ENCODE results near the gene UCK2.
A peak's percentile ranks its signal among the peaks of the same experiment; 100 is the strongest.
"Not testable (repeated sequence)": the region's sequence is repeated elsewhere in the genome, so short reads cannot be mapped to it uniquely, and the experiment has no call there.

UCK2 gene

GRCh38 chr1:165827268-165828102, at the start of gene UCK2:
UCK2 (plus strand) TSS chr1:165827614; CDS start chr1:165827834, 220 bp downstream.
- peak; percentile 45 to 50 for DNase-seq (ENCODE audit: low read depth in 1 of 2, low spot score in 1 of 2)

DNA sequence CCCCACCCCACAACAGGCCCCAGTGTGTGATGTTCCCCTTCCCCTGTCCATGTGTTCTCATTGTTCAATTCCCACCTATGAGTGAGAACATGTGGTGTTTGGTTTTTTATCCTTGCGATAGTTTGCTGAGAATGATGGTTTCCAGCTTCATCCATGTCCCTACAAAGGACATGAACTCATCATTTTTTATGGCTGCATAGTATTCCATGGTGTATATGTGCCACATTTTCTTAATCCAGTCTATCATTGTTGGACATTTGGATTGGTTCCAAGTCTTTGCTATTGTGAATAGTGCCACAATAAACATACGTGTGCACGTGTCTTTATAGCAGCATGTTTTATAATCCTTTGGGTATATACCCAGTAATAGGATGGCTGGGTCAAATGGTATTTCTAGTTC, 49.2 kb upstream of the UCK2 start:
- not testable (repeated sequence) for DNase-seq (ENCODE audit: low read depth in 1 of 2, low spot score in 1 of 2)

GRCh38 chr1:165783519-165783918, 43.9 kb upstream of the UCK2 start:
- DNase-seq (ENCODE audit: low read depth in 1 of 2, low spot score in 1 of 2) = not testable (repeated sequence)

DNA sequence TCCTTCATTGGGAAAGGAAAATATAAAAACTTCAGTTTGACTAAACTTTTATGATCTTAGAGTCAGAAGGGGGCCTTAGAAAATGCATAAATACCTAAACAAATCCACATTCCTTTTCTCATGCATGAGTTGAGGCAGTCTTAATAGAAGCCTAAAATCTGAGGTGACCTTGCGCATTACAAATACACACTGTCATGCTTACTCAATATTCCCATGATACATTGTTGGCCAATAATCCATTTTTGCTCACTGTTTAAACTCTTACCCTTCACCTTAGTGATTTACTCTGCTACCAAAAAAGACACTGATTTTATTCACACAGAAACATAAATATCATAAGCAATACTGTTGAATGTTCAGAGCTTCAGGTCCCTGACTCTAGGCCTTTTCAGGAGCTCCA, 39.7 kb upstream of the UCK2 start:
- no peak for DNase-seq (ENCODE audit: low read depth in 1 of 2, low spot score in 1 of 2)

- DNase-seq (ENCODE audit: low read depth in 1 of 2, low spot score in 1 of 2) = no peak
Observed at GRCh38 chr1:165793951-165794350, 33.5 kb upstream of the UCK2 start.

GRCh38 chr1:165795894-165796293, 31.5 kb upstream of the UCK2 start:
- no peak for DNase-seq (ENCODE audit: low read depth in 1 of 2, low spot score in 1 of 2)

DNA sequence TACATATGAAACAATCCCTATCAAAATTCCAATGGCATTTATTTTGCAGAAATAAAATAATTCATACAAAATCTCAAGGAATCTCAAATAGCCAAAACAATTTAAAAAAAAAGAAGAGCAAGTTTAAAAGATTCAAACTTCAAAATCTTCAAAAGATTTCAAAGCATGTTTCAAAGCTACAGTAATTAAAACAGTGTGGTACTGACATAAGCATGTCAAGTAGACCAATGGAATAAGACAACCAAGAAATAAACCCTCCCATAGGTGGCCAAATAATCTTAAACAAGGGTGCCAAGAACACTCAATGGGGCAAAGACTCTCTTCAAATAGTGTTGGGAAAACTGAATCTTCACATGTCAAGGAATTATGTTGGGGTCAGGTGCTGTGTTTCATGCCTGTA, 28.0 kb upstream of the UCK2 start:
- DNase-seq (ENCODE audit: low read depth in 1 of 2, low spot score in 1 of 2) = no peak

DNA sequence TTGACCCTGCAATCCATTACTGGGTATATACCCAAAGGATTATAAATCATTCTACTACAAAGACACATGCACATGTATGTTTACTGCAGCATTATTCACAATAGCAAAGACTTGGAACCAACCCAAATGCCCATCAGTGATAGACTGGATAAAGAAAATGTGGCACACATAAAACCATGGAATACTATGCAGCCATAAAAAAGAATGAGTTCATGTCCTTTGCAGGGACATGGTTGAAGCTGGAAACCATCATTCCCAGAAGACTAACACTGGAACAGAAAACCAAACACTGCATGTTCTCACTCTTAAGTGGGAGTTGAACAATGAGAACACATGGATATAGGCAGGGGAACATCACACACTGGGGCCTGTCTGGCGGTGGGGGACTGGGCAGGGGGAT, 22.9 kb upstream of the UCK2 start:
- not testable (repeated sequence) for DNase-seq (ENCODE audit: low read depth in 1 of 2, low spot score in 1 of 2)

- DNase-seq (ENCODE audit: low read depth in 1 of 2, low spot score in 1 of 2) = no peak
Observed at GRCh38 chr1:165807613-165808012, 19.8 kb upstream of the UCK2 start.

DNA sequence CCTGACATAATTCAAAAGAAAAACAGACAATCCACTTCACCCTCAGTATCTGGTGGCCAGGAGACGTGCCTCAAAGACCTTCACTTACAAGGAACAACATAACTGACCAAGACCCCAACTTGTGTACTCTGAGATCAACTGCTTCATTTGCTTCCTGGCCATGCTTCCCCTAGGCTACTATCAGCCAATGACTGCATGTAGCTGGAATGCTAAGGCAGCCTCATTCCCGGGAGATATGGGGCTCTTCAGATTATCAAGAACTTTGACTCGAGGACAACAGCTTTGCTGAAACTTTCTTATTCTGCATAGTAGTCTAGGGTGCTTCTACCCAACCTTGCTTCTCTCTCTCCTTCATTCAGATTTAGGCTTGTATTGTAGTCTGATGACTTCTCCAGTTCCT, 11.7 kb upstream of the UCK2 start:
- DNase-seq (ENCODE audit: low read depth in 1 of 2, low spot score in 1 of 2) = no peak

DNA sequence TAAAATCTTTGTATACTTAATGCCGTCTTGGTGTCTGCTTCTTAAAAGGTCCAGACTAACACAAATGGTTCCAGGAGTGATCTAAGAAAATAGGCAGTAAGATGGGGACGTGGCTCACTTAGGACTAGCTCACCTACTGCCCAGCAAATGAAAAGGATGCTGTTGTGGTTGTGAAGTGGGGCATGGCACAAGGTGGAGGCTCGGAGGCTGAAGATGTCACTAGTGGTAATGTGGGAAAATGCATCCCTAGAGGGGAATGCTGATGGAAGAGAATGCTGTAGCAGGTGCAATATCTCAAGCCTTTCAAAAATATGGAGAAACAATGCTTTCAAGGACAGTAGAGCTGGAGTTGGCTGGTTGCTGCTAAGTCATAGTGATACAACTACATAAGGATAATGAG, 11.3 kb upstream of the UCK2 start:
- no peak for DNase-seq (ENCODE audit: low read depth in 1 of 2, low spot score in 1 of 2)

GRCh38 chr1:165816826-165817497, 10.5 kb upstream of the UCK2 start:
- no peak for DNase-seq (ENCODE audit: low read depth in 1 of 2, low spot score in 1 of 2)

- no peak for DNase-seq (ENCODE audit: low read depth in 1 of 2, low spot score in 1 of 2)
Observed at GRCh38 chr1:165823552-165824268, 3.7 kb upstream of the UCK2 start.

DNA sequence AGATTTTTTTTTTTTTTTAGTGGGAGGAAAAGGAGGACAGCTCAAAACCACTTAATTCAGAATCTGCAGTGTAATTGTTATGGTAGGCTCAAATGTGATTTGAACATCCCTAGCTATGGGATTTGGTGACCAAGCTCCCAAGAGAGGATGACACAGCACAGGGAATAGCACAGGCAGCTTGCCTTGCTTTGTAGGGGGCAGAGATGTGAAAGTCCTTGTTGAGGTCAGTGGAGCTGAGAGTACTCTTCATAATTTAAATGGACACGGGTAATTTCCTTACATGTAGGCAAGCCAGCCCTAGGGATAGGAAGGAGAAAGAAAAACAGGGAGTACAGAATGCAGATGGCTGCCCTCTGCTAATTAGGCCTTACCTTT, 3.2 kb upstream of the UCK2 start:
- DNase-seq (ENCODE audit: low read depth in 1 of 2, low spot score in 1 of 2) = no peak

GRCh38 chr1:165826565-165827267, 698 bp upstream of the UCK2 start:
- no peak for DNase-seq (ENCODE audit: low read depth in 1 of 2, low spot score in 1 of 2)

DNA sequence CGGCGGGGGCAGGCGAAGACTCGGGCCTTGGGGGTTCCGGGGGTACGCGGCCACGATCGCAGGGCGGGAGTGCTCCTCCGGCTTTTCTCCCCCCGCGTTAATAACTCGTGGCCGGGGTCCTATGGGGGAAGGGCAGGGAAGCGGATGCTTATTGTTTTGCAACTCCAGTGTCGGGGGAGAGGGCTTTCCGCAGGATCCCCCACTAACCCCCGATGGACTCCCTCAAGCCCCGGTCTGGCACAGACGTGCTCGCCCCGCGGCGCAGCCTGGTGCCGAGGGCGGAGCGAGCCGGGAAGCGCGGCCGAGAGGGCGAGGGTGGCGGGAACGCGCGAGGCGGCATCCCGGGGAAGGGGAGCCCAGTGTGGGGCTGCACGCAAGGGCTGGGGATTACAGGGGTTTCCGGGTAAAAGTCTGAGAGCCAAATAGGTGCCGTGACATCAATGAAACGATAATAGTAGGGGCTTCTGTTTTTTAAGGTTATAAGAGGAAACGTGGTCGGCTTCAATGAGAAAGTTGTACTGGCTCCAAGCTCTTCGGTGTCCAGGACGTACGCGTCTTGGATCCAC, 772 bp downstream of the UCK2 start:
- peak; percentile 30 to 50 for DNase-seq (ENCODE audit: low read depth in 1 of 2, low spot score in 1 of 2)

- DNase-seq (ENCODE audit: low read depth in 1 of 2, low spot score in 1 of 2) = peak; percentile 7 to 10
Observed at GRCh38 chr1:165828669-165829329, 1.4 kb downstream of the UCK2 start.

GRCh38 chr1:165829888-165830287, 2.5 kb downstream of the UCK2 start:
- DNase-seq (ENCODE audit: low read depth in 1 of 2, low spot score in 1 of 2) = no peak

GRCh38 chr1:165831146-165831545, 3.7 kb downstream of the UCK2 start:
- no peak for DNase-seq (ENCODE audit: low read depth in 1 of 2, low spot score in 1 of 2)

DNA sequence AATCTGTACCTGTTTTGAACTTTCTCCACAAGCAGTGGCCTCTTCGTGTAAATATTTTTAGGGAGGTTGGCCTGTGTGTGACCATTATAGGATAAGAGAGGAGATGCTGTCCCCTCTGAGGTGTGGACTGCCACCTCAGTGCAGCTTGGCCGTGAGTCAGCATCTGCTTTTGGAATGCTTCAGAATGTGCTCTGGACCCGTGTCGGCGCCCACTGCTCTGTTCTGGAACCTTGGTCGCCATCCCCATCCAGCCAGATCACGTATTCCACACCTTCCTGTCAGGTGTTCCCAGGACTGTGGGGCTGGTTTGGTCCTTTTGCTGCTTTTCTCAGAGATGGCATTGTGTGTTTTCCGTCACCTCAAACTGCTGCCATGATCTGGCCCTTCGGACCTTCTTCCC, 5.5 kb downstream of the UCK2 start:
- DNase-seq (ENCODE audit: low read depth in 1 of 2, low spot score in 1 of 2) = no peak

DNA sequence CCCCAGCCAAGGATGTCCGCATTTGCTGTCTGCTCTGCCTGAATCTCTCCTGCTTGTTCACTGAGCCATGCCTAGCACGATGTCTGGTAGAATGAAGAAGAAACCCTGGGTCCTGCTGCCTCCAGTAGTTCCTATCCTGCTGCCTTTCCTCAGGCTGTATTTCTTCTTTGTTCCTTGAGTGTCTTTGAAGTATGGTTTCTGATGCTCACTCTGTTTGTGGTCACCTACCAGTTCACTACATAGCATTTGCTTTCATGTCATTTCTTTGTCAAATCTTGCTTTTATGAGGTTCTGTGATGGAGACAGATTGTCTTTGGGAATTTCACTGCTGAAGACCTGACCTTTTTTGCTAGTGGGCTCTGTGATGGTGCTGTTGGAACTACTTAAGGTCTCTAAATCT, 5.9 kb downstream of the UCK2 start:
- no peak for DNase-seq (ENCODE audit: low read depth in 1 of 2, low spot score in 1 of 2)
